Measurements from ENCODE around the gene CEP250.

CEP250 gene

DNA sequence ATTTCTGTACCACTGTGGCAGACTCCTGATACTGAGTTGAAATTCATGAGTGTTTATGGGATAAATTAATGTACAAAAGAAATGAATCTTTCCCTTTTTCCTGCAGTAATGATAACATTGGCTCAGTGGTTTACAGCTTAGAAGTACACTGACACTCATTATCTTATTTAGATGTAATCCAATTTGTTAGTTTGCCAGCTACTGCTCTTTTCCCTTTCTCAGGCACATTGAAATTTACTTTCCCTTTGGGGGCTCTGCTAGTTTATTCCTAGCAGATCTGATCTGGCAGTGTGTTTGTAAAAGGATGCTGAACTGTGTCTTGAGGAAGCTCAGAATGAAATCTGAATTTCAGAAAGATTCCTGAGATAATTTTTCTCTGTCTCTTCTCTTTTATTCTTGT, 3.0 kb downstream of the CEP250 start:
- H3K9ac ChIP-seq = no peak overlapping the region
- H2AFZ ChIP-seq (ENCODE audit: low read depth) = no peak overlapping the region
- TF ChIP-seq, protein P1, sequence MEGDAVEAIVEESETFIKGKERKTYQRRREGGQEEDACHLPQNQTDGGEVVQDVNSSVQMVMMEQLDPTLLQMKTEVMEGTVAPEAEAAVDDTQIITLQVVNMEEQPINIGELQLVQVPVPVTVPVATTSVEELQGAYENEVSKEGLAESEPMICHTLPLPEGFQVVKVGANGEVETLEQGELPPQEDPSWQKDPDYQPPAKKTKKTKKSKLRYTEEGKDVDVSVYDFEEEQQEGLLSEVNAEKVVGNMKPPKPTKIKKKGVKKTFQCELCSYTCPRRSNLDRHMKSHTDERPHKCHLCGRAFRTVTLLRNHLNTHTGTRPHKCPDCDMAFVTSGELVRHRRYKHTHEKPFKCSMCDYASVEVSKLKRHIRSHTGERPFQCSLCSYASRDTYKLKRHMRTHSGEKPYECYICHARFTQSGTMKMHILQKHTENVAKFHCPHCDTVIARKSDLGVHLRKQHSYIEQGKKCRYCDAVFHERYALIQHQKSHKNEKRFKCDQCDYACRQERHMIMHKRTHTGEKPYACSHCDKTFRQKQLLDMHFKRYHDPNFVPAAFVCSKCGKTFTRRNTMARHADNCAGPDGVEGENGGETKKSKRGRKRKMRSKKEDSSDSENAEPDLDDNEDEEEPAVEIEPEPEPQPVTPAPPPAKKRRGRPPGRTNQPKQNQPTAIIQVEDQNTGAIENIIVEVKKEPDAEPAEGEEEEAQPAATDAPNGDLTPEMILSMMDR (conservative IDR thresholded peaks at IDR 0.05; ENCODE audit: low read depth, low read length) = no peak
- no peaks in the 10 kb centered on the region for H4K20me1 ChIP-seq (ENCODE audit: insufficient read depth)
- H3K4me2 ChIP-seq = no peak overlapping the region
- no peaks in the 10 kb centered on the region for H3K27me3 ChIP-seq (ENCODE audit: insufficient read depth, low read depth)
- no peaks in the 10 kb centered on the region for H3K79me2 ChIP-seq (ENCODE audit: insufficient read depth, low read depth)
- peaks cover 17% of the 10 kb centered on the region for H3K4me1 ChIP-seq (ENCODE audit: low read depth, poor library complexity, severe bottlenecking)
- H3K27ac ChIP-seq = no peak overlapping the region
- H3K4me3 ChIP-seq (IDR thresholded peaks at IDR 0.05; ENCODE audit: insufficient read depth, low read depth, low read length) = no peak overlapping the region
- no peaks in the 10 kb centered on the region for H3K36me3 ChIP-seq (ENCODE audit: insufficient read depth)

DNA sequence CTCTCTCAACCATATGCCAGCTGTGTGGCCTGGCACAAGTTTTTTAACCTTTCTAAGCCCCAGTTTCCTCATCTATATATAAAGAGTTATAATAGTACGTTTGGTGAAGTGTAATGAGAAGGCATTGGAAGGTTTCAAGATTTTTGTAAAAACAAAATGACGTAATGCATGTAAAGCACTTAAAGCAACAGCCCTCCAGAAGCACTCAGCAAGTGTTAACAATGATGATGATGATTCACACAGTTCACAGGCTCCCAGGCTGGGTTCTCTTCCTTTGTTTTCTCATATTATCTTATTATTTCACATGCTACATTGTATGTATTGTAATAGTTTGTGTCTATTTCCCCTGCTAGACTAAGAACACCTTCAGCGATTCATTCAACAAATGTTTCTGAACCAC, 6.2 kb downstream of the CEP250 start:
- TF ChIP-seq, protein P1 (conservative IDR thresholded peaks at IDR 0.05; ENCODE audit: low read depth, low read length) = no peak
- no peaks in the 10 kb centered on the region for H3K79me2 ChIP-seq (ENCODE audit: insufficient read depth, low read depth)
- no peak overlapping the region for H3K4me3 ChIP-seq (IDR thresholded peaks at IDR 0.05; ENCODE audit: insufficient read depth, low read depth, low read length)
- H3K36me3 ChIP-seq (ENCODE audit: insufficient read depth) = no peaks in the 10 kb centered on the region
- no peaks in the 10 kb centered on the region for H3K27me3 ChIP-seq (ENCODE audit: insufficient read depth, low read depth)
- H3K27ac ChIP-seq = no peak overlapping the region
- H4K20me1 ChIP-seq (ENCODE audit: insufficient read depth) = no peaks in the 10 kb centered on the region
- no peaks in the 10 kb centered on the region for H3K4me1 ChIP-seq (ENCODE audit: low read depth, poor library complexity, severe bottlenecking)
- no peak overlapping the region for H3K4me2 ChIP-seq
- no peak overlapping the region for H2AFZ ChIP-seq (ENCODE audit: low read depth)
- no peak overlapping the region for H3K9ac ChIP-seq

DNA sequence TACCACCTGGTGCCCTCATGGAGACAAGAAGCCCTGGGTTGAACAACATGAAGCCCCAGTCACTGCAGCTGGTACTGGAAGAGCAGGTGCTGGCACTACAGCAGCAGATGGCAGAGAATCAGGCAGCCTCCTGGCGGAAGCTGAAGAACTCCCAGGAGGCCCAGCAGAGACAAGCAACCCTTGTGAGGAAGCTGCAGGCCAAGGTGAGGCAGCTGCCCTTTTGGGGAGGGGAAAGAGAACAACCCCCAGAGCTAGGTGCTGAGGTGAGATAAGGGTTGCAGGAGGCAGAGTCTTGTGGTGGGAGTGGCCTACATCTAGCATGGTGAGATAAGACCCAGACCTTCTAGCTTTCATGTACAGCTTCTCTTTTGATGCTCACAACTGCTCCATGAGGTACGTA, 7.0 kb downstream of the CEP250 start:
- Histone ChIP-seq H3K4me2 (no peak overlapping the region), H3K4me3 (IDR thresholded peaks at IDR 0.05; ENCODE audit: insufficient read depth, low read depth, low read length) (no peak overlapping the region), H2AFZ (ENCODE audit: low read depth) (no peak overlapping the region), H3K36me3 (ENCODE audit: insufficient read depth) (no peaks in the 10 kb centered on the region), H3K79me2 (ENCODE audit: insufficient read depth, low read depth) (no peaks in the 10 kb centered on the region), H4K20me1 (ENCODE audit: insufficient read depth) (no peaks in the 10 kb centered on the region), H3K9ac (no peak overlapping the region), H3K27me3 (ENCODE audit: insufficient read depth, low read depth) (no peaks in the 10 kb centered on the region), H3K4me1 (ENCODE audit: low read depth, poor library complexity, severe bottlenecking) (no peaks in the 10 kb centered on the region), H3K27ac (no peak overlapping the region)
- TF ChIP-seq, protein P1 (conservative IDR thresholded peaks at IDR 0.05; ENCODE audit: low read depth, low read length) = no peak

DNA sequence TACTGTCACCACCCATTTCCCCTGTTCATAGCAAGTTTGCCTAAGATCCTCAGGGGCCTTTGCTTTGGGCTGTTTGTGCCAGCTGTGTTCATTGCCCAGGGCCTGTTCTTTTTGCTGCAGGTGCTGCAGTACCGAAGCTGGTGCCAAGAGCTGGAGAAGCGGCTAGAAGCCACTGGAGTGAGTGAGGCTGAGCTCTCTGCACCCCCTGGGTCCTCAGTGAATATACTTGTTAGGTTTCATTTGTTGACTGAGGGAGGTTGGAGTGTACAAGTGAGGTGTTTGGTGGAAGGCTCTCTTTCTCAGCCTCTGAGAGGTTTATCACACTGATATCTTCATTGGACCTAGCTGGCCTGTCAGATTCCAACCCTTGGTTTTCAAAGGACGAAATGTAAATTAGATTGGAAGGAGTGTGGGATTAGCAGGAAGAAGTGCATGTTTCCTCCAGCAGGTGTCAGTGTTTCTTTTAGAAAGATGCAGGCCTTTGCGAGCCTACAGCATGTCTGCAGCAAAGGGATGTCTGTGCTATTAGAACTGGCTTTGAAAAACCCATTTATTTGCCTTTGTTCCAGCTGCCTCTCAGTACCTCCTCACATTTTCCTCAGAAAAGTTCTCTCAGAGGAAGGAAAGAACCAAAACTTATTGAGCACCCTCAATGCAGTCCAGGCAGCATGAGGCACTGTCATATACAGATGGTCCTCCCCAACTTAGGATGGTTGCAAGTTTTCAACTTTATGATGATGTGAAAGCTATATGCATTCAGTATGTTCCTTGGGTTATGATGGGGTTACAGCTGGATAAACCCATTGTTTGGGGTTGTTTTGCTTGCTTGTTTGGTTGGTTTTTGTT, 8.3 kb downstream of the CEP250 start:
- Histone ChIP-seq H3K9ac (no peak overlapping the region), H3K79me2 (ENCODE audit: insufficient read depth, low read depth) (no peaks in the 10 kb centered on the region), H3K27ac (no peak overlapping the region; the same call in 1 of the 2 replicates), H3K4me2 (no peak overlapping the region), H3K36me3 (ENCODE audit: insufficient read depth) (no peaks in the 10 kb centered on the region), H4K20me1 (ENCODE audit: insufficient read depth) (no peaks in the 10 kb centered on the region), H2AFZ (ENCODE audit: low read depth) (no peak overlapping the region), H3K27me3 (ENCODE audit: insufficient read depth, low read depth) (no peaks in the 10 kb centered on the region), H3K4me1 (ENCODE audit: low read depth, poor library complexity, severe bottlenecking) (no peaks in the 10 kb centered on the region), H3K4me3 (IDR thresholded peaks at IDR 0.05; ENCODE audit: insufficient read depth, low read depth, low read length) (no peak overlapping the region)
- TF ChIP-seq, protein P1 (conservative IDR thresholded peaks at IDR 0.05; ENCODE audit: low read depth, low read length) = peak; percentile 97
